HEK293 (cell line): ENCODE measurements around the gene NKPD1.

Experiments used
- CTCF ChIP-seq: fragments of 450-650 bp; formaldehyde crosslinking; IDR thresholded peaks from 2 replicates; pipeline ENCODE4 v1.5.1; 2016; ENCODE audit warnings: missing biosample characterization, missing genetic modification characterization
- REST ChIP-seq: fragments of 450-650 bp; formaldehyde crosslinking; IDR thresholded peaks from 2 replicates; pipeline ENCODE4 v1.5.1; 2016; ENCODE audit warnings: missing biosample characterization, missing genetic modification characterization
- SETDB1 ChIP-seq: IDR thresholded peaks from one replicate; pipeline ENCODE4 v1.6.1; 2017; ENCODE audit warnings: mild to moderate bottlenecking, low read length, moderate library complexity, mixed read lengths; ENCODE audit not compliant: insufficient read length
- ZBTB26 ChIP-seq: fragments of 450-650 bp; formaldehyde crosslinking; optimal IDR thresholded peaks from 2 replicates; pipeline ENCODE3; 2016; ENCODE audit warnings: missing biosample characterization, mild to moderate bottlenecking, missing genetic modification characterization
- ZNF354C ChIP-seq: fragments of 450-650 bp; formaldehyde crosslinking; IDR thresholded peaks from 2 replicates; pipeline ENCODE4 v1.5.1; 2016; ENCODE audit warnings: missing biosample characterization, missing genetic modification characterization, low read depth, borderline replicate concordance
- ZNF549 ChIP-seq: fragments of 450-650 bp; IDR thresholded peaks from 2 replicates; pipeline ENCODE4 v1.5.1; 2018; ENCODE audit warnings: missing biosample characterization, missing genetic modification characterization, mild to moderate bottlenecking, inconsistent platforms, moderate library complexity
- ZNF677 ChIP-seq: fragments of 450-650 bp; IDR thresholded peaks from 2 replicates; pipeline ENCODE4 v1.5.0; 2018; ENCODE audit warnings: missing biosample characterization, mild to moderate bottlenecking, missing genetic modification characterization, moderate library complexity

GRCh38 chr19:45147835-45148676 lies 12.7 kb downstream of the NKPD1 start:
- TF ChIP-seq CTCF (tag by site-specific recombination) (no peak), REST (tag by site-specific recombination) (no peak), ZNF354C (tag by site-specific recombination) (no peak), ZNF677 (tag by site-specific recombination) (no peak), ZBTB26 (tag by site-specific recombination) (no peak), ZNF549 (tag by site-specific recombination) (no peak), SETDB1 (no peak)
